H9 (cell line): ENCODE measurements around the gene PHLPP2. TPM values are rescaled to one million over a fixed set of nuclear protein-coding genes. Genes with fewer than 3 reads are reported as not detected.
A peak's percentile ranks its signal among the peaks of the same experiment; 100 is the strongest.

Experiments
- DNase-seq: peaks from one replicate; pipeline ENCODE4 v3.0.0-alpha.2; 2017
- H2AFZ ChIP-seq: one replicate; pipeline ENCODE4 v1.6.1; 2013; ENCODE audit warnings: mild to moderate bottlenecking, low read length, control low read depth, moderate library complexity
- H2AK5ac ChIP-seq: 2 replicates; pipeline ENCODE4 v1.6.1; 2013; ENCODE audit warnings: low read length, control low read depth, mixed read lengths; ENCODE audit not compliant: insufficient read length
- H2BK120ac ChIP-seq: one replicate; pipeline ENCODE4 v1.6.1; 2013; ENCODE audit warnings: low read depth, mild to moderate bottlenecking, low read length, control low read depth, inconsistent platforms; ENCODE audit not compliant: poor library complexity, severe bottlenecking
- H2BK12ac ChIP-seq: 2 replicates; pipeline ENCODE4 v1.6.1; 2013; ENCODE audit warnings: low read length, control low read depth, mixed read lengths, low read depth; ENCODE audit not compliant: insufficient read length
- H2BK15ac ChIP-seq: 2 replicates; pipeline ENCODE4 v1.6.1; 2013; ENCODE audit warnings: low read depth, low read length, control low read depth
- H2BK20ac ChIP-seq: one replicate; pipeline ENCODE4 v1.6.1; 2013; ENCODE audit warnings: low read depth, mild to moderate bottlenecking, low read length, control low read depth, inconsistent platforms; ENCODE audit not compliant: poor library complexity, severe bottlenecking
- H2BK5ac ChIP-seq: 2 replicates; pipeline ENCODE4 v1.6.1; 2013; ENCODE audit warnings: low read length, control low read depth, mixed read lengths; ENCODE audit not compliant: insufficient read length
- H3K14ac ChIP-seq: 2 replicates; pipeline ENCODE4 v1.6.1; 2013; ENCODE audit warnings: low read length, control low read depth; ENCODE audit not compliant: insufficient read depth
- H3K18ac ChIP-seq: 2 replicates; pipeline ENCODE4 v1.6.1; 2013; ENCODE audit warnings: low read depth, mild to moderate bottlenecking, mixed read lengths, low read length, control low read depth; ENCODE audit not compliant: insufficient read length
- H3K23ac ChIP-seq: 2 replicates; pipeline ENCODE4 v1.6.1; 2013; ENCODE audit warnings: low read length, control low read depth, mixed read lengths, low read depth; ENCODE audit not compliant: insufficient read length
- H3K23me2 ChIP-seq: 2 replicates; pipeline ENCODE4 v1.6.1; 2013; ENCODE audit warnings: low read depth, mild to moderate bottlenecking, mixed read lengths, low read length, control low read depth; ENCODE audit not compliant: insufficient read length, poor library complexity, severe bottlenecking
- H3K27ac ChIP-seq: 2 replicates; pipeline ENCODE4 v1.5.1; 2013; ENCODE audit warnings: low read length, control low read depth, mixed read lengths, low read depth; ENCODE audit not compliant: insufficient read length
- H3K27me3 ChIP-seq: 2 replicates; pipeline ENCODE4 v1.6.1; 2013; ENCODE audit warnings: low read length, control low read depth, inconsistent platforms; ENCODE audit not compliant: insufficient read depth
- H3K4ac ChIP-seq: 2 replicates; pipeline ENCODE4 v1.6.1; 2013; ENCODE audit warnings: low read depth, mild to moderate bottlenecking, control low read depth, inconsistent platforms, low read length, moderate library complexity
- H3K4me1 ChIP-seq: 2 replicates; pipeline ENCODE4 v1.6.1; 2013; ENCODE audit warnings: low read length, control low read depth, inconsistent platforms; ENCODE audit not compliant: insufficient read depth
- H3K4me2 ChIP-seq: 2 replicates; pipeline ENCODE4 v1.6.1; 2013; ENCODE audit warnings: low read length, control low read depth, mixed read lengths; ENCODE audit not compliant: insufficient read length, insufficient read depth
- H3K56ac ChIP-seq: 2 replicates; pipeline ENCODE4 v1.6.1; 2013; ENCODE audit warnings: low read depth, mild to moderate bottlenecking, mixed read lengths, low read length, control low read depth; ENCODE audit not compliant: insufficient read length
- H3K79me1 ChIP-seq: 2 replicates; pipeline ENCODE4 v1.6.1; 2013; ENCODE audit warnings: low read depth, mild to moderate bottlenecking, moderate library complexity, low read length, control low read depth, inconsistent platforms; ENCODE audit not compliant: insufficient read depth, poor library complexity, severe bottlenecking
- H3K79me2 ChIP-seq: 2 replicates; pipeline ENCODE4 v1.6.1; 2013; ENCODE audit warnings: low read length, control low read depth, inconsistent platforms; ENCODE audit not compliant: insufficient read depth
- H3K9ac ChIP-seq: 2 replicates; pipeline ENCODE4 v1.6.1; 2013; ENCODE audit warnings: low read length, control low read depth, mixed read lengths; ENCODE audit not compliant: insufficient read length; ENCODE audit errors: extremely low read depth
- H3K9me3 ChIP-seq: one replicate; pipeline ENCODE4 v1.6.1; 2013; ENCODE audit warnings: low read depth, low read length, inconsistent platforms; ENCODE audit not compliant: control insufficient read depth
- H3T11ph ChIP-seq: one replicate; pipeline ENCODE4 v1.6.1; 2013; ENCODE audit warnings: mild to moderate bottlenecking, low read length, control low read depth, inconsistent platforms
- H4K20me1 ChIP-seq: one replicate; pipeline ENCODE4 v1.6.1; 2013; ENCODE audit not compliant: control insufficient read depth, insufficient read length, insufficient read depth
- H4K5ac ChIP-seq: 2 replicates; pipeline ENCODE4 v1.6.1; 2013; ENCODE audit warnings: low read depth, mild to moderate bottlenecking, mixed read lengths, low read length, control low read depth; ENCODE audit not compliant: insufficient read length
- H4K8ac ChIP-seq: replicated peaks from 2 replicates; pipeline ENCODE4 v1.6.1; 2013; ENCODE audit warnings: low read length, control low read depth, mixed read lengths, low read depth; ENCODE audit not compliant: insufficient read length
- H4K91ac ChIP-seq: 2 replicates; pipeline ENCODE4 v1.6.1; 2013; ENCODE audit warnings: low read depth, mild to moderate bottlenecking, moderate library complexity, mixed read lengths, low read length, control low read depth; ENCODE audit not compliant: insufficient read length
- H3K27ac Mint-ChIP-seq, 3 experiments: 2 replicates in 2 of 3; 3 replicates in 1 of 3; pipeline ENCODE4 v1.8.0; 2020 to 2021; ENCODE audit warnings: mixed read lengths in 3 of 3, mild to moderate bottlenecking in 1 of 3, moderate library complexity in 1 of 3
- H3K27me3 Mint-ChIP-seq: 2 replicates; pipeline ENCODE4 v1.8.0; 2021; ENCODE audit warnings: low read depth, mild to moderate bottlenecking, moderate library complexity, mixed read lengths
- H3K36me3 Mint-ChIP-seq, 3 experiments: 2 replicates in 2 of 3; 3 replicates in 1 of 3; pipeline ENCODE4 v1.8.0; 2020 to 2021; ENCODE audit warnings: low read depth in 3 of 3, mixed read lengths in 3 of 3; ENCODE audit not compliant: insufficient read depth in 1 of 3
- H3K4me1 Mint-ChIP-seq, 2 experiments: 2 replicates each; pipeline ENCODE4 v1.8.0; 2020; ENCODE audit warnings: mixed read lengths in 2 of 2
- H3K4me3 Mint-ChIP-seq, 2 experiments: 2 replicates in 1 of 2; 3 replicates in 1 of 2; pipeline ENCODE4 v1.8.0; 2020 to 2021; ENCODE audit warnings: mild to moderate bottlenecking in 2 of 2, mixed read lengths in 2 of 2, moderate library complexity in 1 of 2
- H3K9me3 Mint-ChIP-seq, 2 experiments: 2 replicates in 1 of 2; 3 replicates in 1 of 2; pipeline ENCODE4 v1.8.0; 2020; ENCODE audit warnings: mild to moderate bottlenecking in 2 of 2, mixed read lengths in 2 of 2, moderate library complexity in 1 of 2
- CTCF ChIP-seq: fragments of 200-600 bp; sonication (generic); conservative IDR thresholded peaks from 3 replicates; pipeline ENCODE4 v1.8.0; 2021; ENCODE audit warnings: antibody characterized with exemption, mild to moderate bottlenecking
- WGBS: extraction: QIAGEN DNeasy Blood & Tissue Kit; methylation state at CpG from one replicate; pipeline ENCODE4 v1.1.7; 2013; ENCODE audit warnings: missing lambda C conversion rate, low lambda C conversion rate, mixed read lengths; ENCODE audit not compliant: insufficient read length; ENCODE audit errors: extremely low coverage; 5-methylcytosine and 5-hydroxymethylcytosine counted together
- total RNA-seq: library from RNA; stranded (reverse); gene quantifications from 2 replicates; pipeline ENCODE4 v1.2.1, GENCODE V29; 2021

Gene PHLPP2
- total RNA-seq, 1 experiment from 2014 or later, result 23.2 TPM

- H3K36me3 Mint-ChIP-seq, result peaks cover 10 to 40% (median 38%) of the 10 kb centered on the region in 3 experiments; a peak in 6 of 7 replicates
- Histone ChIP-seq H2BK5ac (no peak overlapping the region), H3K14ac (no peak overlapping the region), H3K27ac (no peak overlapping the region), H3K9ac (no peak overlapping the region), H3K18ac (no peak overlapping the region), H2AK5ac (no peak overlapping the region), H2BK120ac (no peak overlapping the region), H3K79me2 (no peaks in the 10 kb centered on the region), H3T11ph (no peak overlapping the region), H2BK20ac (no peak overlapping the region), H3K79me1 (no peaks in the 10 kb centered on the region), H3K23ac (no peak overlapping the region), H4K91ac (no peak overlapping the region), H2BK15ac (no peak overlapping the region), H3K4me1 (peaks cover 3% of the 10 kb centered on the region; the same call in 1 of the 2 replicates), H4K20me1 (no peaks in the 10 kb centered on the region), H2AFZ (no peak overlapping the region), H2BK12ac (no peak overlapping the region), H3K4ac (no peak overlapping the region), H3K27me3 (no peaks in the 10 kb centered on the region), H3K9me3 (no peaks in the 10 kb centered on the region), H4K5ac (no peak overlapping the region), H3K23me2 (no peaks in the 10 kb centered on the region), H3K4me2 (no peak overlapping the region), H3K56ac (no peak overlapping the region), H4K8ac (no peak overlapping the region)
- no peak for TF ChIP-seq CTCF
- H3K27ac Mint-ChIP-seq, result peak overlapping the region; percentile 46 to 71 (median 61); a peak in 5 of 7 replicates
- H3K4me1 Mint-ChIP-seq, result peaks cover 16% of the 10 kb centered on the region in 2 experiments
- H3K27me3 Mint-ChIP-seq, result no peaks in the 10 kb centered on the region; the same call in 1 of the 2 replicates
- no peaks in the 10 kb centered on the region for H3K9me3 Mint-ChIP-seq
- no CpG with 5 or more reads among the region's 5 CpGs for WGBS
- DNase-seq, result no peak
- H3K4me3 Mint-ChIP-seq, result 0 out of 5 replicates have a peak overlapping the region, but pooled peaks of 1 of the 2 experiments have one; percentile 10
Observed at GRCh38 chr16:71628810-71629209, 95.7 kb downstream of the PHLPP2 start.
